ENCODE measurements around the gene GLG1.

GLG1 gene

GRCh38 chr16:74585846-74586443 lies 21.0 kb downstream of the GLG1 start:
- no peak for TF ChIP-seq CTCF (conservative IDR thresholded peaks at IDR 0.05; ENCODE audit: low read depth, low read length)
- no peak overlapping the region for H3K4me3 ChIP-seq (ENCODE audit: low read depth, low read length)
- DNase-seq (ENCODE audit: low read depth), result no peak

GRCh38 chr16:74583926-74584666 lies 22.8 kb downstream of the GLG1 start:
- no peak for DNase-seq (ENCODE audit: low read depth)
- TF ChIP-seq CTCF (conservative IDR thresholded peaks at IDR 0.05; ENCODE audit: low read depth, low read length), result no peak
- no peak overlapping the region for H3K4me3 ChIP-seq (ENCODE audit: low read depth, low read length)

- no peak for TF ChIP-seq CTCF (conservative IDR thresholded peaks at IDR 0.05; ENCODE audit: low read depth, low read length)
- H3K4me3 ChIP-seq (ENCODE audit: low read depth, low read length), result no peak overlapping the region
- DNase-seq (ENCODE audit: low read depth), result no peak
These were observed 23.9 kb downstream of the GLG1 start for GRCh38 chr16:74582970-74583369.

GRCh38 chr16:74580833-74581232 lies 26.1 kb downstream of the GLG1 start:
- H3K4me3 ChIP-seq (ENCODE audit: low read depth, low read length), result no peak overlapping the region
- DNase-seq (ENCODE audit: low read depth), result peak; percentile 59
- TF ChIP-seq CTCF (conservative IDR thresholded peaks at IDR 0.05; ENCODE audit: low read depth, low read length), result no peak

- no peak for TF ChIP-seq CTCF (conservative IDR thresholded peaks at IDR 0.05; ENCODE audit: low read depth, low read length)
- no peak overlapping the region for H3K4me3 ChIP-seq (ENCODE audit: low read depth, low read length)
- DNase-seq (ENCODE audit: low read depth), result no peak
These were observed 28.1 kb downstream of the GLG1 start for GRCh38 chr16:74578838-74579237.

GRCh38 chr16:74578433-74578832 lies 28.5 kb downstream of the GLG1 start:
- no peak for DNase-seq (ENCODE audit: low read depth)
- H3K4me3 ChIP-seq (ENCODE audit: low read depth, low read length), result no peak overlapping the region
- TF ChIP-seq CTCF (conservative IDR thresholded peaks at IDR 0.05; ENCODE audit: low read depth, low read length), result no peak

- H3K4me3 ChIP-seq (ENCODE audit: low read depth, low read length), result no peak overlapping the region
- no peak for TF ChIP-seq CTCF (conservative IDR thresholded peaks at IDR 0.05; ENCODE audit: low read depth, low read length)
- peak; percentile 58 for DNase-seq (ENCODE audit: low read depth)
These were observed 29.0 kb downstream of the GLG1 start for GRCh38 chr16:74577882-74578366.

Measured in choroid plexus epithelial cell (primary cell).